Muscle layer of colon (tissue), 2 donors: Measurements from ENCODE around the gene RASGRP4.
A peak's percentile ranks its signal among the peaks of the same experiment; 100 is the strongest.

Source experiments
- H3K27ac ChIP-seq: one replicate; pipeline ENCODE4 v1.7.0; 2013; ENCODE audit warnings: low read depth, mild to moderate bottlenecking, low read length, moderate library complexity
- H3K27me3 ChIP-seq, 2 donors: one replicate each; pipeline ENCODE4 v1.7.0; 2013; ENCODE audit warnings: low read length in 2 of 2, mild to moderate bottlenecking in 2 of 2; ENCODE audit not compliant: insufficient read depth in 2 of 2, control insufficient read depth in 1 of 2
- H3K36me3 ChIP-seq: one replicate; pipeline ENCODE4 v1.7.0; 2013; ENCODE audit warnings: mild to moderate bottlenecking, low read length; ENCODE audit not compliant: insufficient read depth
- H3K4me1 ChIP-seq: one replicate; pipeline ENCODE4 v1.7.0; 2013; ENCODE audit warnings: mild to moderate bottlenecking, low read length; ENCODE audit not compliant: insufficient read depth
- H3K4me3 ChIP-seq, 2 donors: one replicate each; pipeline ENCODE4 v1.7.0; 2013; ENCODE audit warnings: low read length in 2 of 2, low read depth in 1 of 2, mild to moderate bottlenecking in 1 of 2, moderate library complexity in 1 of 2
- H3K9ac ChIP-seq: one replicate; pipeline ENCODE4 v1.7.0; 2013; ENCODE audit warnings: low read length
- H3K9me3 ChIP-seq: one replicate; pipeline ENCODE4 v1.7.0; 2013; ENCODE audit warnings: mild to moderate bottlenecking, low read length
- donor health status: abdominal sarcoma.
- donor health status: Adenocarcinoma of cecum.

RASGRP4 gene

DNA sequence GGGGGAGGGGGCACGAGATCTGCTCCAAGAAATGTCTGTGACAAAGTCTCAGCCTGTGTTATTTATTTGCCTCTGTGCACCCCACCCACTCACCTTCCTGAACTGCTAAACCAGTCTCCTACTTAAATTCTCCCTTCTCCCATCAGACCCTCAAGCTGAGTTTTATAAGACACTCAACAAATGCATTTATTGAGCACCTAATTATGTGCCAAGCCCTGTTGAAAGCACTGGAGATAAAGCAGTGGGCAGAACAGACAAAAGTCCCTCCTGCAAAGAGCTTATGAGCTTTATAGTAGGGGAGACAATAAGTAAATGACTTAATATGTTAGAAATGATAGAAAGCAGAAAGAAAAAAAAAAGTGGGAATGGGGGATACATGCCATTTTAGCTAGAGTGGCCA lies 26.5 kb downstream of the RASGRP4 start:
- Histone ChIP-seq H3K27ac (no peak overlapping the region), H3K4me3 (no peak overlapping the region), H3K4me1 (peaks cover 5% of the 10 kb centered on the region), H3K9ac (no peak overlapping the region), H3K36me3 (no peaks in the 10 kb centered on the region), H3K27me3 (peaks cover 29 to 50% of the 10 kb centered on the region in 2 donors), H3K9me3 (no peaks in the 10 kb centered on the region)

GRCh38 chr19:38399081-38399480 lies 26.9 kb downstream of the RASGRP4 start:
- Histone ChIP-seq H3K36me3 (no peaks in the 10 kb centered on the region), H3K4me1 (peaks cover 2% of the 10 kb centered on the region), H3K9me3 (no peaks in the 10 kb centered on the region), H3K27ac (no peak overlapping the region), H3K4me3 (no peak overlapping the region), H3K9ac (no peak overlapping the region), H3K27me3 (peaks cover 32 to 55% of the 10 kb centered on the region in 2 donors)

GRCh38 chr19:38395381-38396114 lies 30.5 kb downstream of the RASGRP4 start:
- Histone ChIP-seq H3K9ac (no peak overlapping the region), H3K4me1 (no peaks in the 10 kb centered on the region), H3K27me3 (peaks cover 38 to 56% of the 10 kb centered on the region in 2 donors), H3K4me3 (no peak overlapping the region), H3K36me3 (no peaks in the 10 kb centered on the region), H3K9me3 (no peaks in the 10 kb centered on the region), H3K27ac (no peak overlapping the region)

GRCh38 chr19:38394488-38394887 lies 31.5 kb downstream of the RASGRP4 start:
- Histone ChIP-seq H3K9me3 (no peaks in the 10 kb centered on the region), H3K27me3 (peaks cover 33 to 45% of the 10 kb centered on the region in 2 donors), H3K27ac (no peak overlapping the region), H3K36me3 (no peaks in the 10 kb centered on the region), H3K4me1 (no peaks in the 10 kb centered on the region), H3K9ac (no peak overlapping the region), H3K4me3 (no peak overlapping the region)

DNA sequence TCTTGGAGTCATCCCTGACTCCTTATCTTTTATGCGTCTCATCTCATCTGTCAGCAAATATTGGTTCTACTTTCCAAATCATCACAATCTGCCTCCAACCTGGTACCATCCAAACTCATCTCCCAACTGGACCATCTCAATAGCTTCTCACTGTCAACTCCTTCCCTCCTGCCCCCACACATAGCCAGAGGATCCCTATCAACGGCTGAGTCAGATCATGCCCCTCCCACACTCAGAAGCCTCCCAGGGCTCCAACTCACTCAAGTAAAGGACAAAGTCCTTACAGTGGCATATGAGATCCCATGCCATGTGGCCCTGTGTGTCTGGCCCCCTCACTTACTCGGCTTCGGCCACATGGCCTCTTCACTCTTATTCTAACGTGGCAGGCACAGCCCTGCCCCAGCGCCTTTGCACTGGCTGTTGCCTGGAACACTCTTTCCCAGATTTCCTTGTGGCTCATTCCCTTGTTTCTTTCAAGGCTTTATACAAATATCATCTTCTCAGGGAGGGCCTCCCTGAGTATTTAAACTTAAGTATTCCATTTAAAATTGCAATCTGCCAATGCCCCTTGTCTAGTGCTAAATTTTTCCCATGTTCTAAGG lies 33.2 kb downstream of the RASGRP4 start:
- Histone ChIP-seq H3K9me3 (no peaks in the 10 kb centered on the region), H3K36me3 (no peaks in the 10 kb centered on the region), H3K27ac (no peak overlapping the region), H3K4me3 (no peak overlapping the region), H3K4me1 (peaks cover 10% of the 10 kb centered on the region), H3K9ac (no peak overlapping the region), H3K27me3 (peaks cover 25 to 46% of the 10 kb centered on the region in 2 donors)

DNA sequence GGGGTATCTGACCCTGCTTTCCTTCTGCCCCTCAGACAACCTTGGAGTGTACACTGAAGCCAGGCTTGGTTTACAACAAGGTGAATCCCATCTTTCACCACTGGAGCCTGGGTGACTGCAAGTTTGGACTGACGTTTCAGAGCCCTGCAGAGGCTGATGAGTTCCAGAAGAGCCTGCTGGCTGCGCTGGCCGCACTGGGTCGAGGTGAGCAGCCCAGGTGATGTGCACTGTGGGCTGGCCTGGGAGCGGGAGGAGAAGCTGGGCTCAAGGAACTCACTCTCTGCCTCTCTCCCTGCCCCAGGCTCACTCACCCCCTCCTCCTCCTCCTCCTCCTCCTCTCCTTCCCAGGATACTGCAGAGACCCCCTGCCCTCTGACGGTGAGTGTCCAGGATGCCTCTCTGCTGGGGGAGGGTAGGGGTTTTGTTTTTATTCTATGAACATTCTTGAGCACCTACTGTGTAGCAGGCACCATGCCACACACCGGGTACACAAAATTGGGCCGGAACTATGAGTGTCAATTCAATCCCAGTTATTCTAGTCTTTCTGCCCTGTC lies 34.0 kb downstream of the RASGRP4 start:
- H3K27me3 ChIP-seq, result peaks cover 23 to 46% of the 10 kb centered on the region in 2 donors
- H3K4me1 ChIP-seq, result peaks cover 15% of the 10 kb centered on the region
- H3K4me3 ChIP-seq, result no peak overlapping the region

DNA sequence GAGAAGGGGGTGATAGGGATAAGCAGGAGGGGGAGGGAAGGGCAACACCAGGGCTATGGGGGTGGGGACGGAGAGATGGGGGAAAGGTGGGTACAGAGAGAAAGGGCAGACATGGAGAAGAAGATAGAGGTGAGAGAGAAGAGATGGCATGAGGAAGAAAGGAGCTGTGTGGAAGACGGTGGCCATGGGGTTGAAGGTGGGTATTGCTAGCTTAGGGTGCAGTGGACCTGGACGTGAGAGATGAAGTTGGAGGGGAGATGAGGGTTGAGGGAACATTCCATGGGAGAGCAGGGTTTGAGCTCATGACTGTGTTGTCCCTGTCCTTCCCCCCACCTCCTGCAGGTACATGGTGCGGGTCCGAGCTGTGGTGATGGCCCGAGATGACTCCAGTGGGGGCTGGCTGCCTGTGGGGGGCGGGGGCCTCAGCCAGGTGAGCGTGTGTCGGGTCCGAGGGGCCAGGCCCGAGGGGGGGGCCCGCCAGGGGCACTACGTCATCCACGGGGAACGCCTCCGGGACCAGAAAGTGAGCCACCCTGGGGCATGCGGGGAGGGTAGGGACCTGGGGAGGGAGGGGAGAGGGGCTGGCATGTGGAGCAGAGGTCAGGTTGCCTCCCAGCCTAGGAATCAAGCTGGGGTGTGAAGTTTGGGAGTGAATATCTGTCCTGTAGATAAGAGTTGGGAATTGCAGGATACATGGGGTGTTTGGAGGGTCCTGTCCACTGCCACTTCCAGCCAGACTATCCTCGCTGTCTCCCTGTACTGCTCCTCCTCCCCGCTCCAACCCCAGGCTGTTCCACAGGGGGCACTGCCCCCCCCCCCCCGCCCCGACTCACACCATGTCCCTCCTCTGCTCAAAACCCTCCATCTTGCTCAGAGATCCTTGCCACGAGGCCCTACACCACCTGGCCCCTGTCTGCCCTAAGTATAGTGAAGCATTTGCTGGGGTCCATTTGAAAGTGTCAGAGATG lies 35.8 kb downstream of the RASGRP4 start:
- Histone ChIP-seq H3K4me1 (peaks cover 15% of the 10 kb centered on the region), H3K9me3 (no peaks in the 10 kb centered on the region), H3K27me3 (peaks cover 22 to 53% of the 10 kb centered on the region in 2 donors), H3K4me3 (no peak overlapping the region), H3K9ac (no peak overlapping the region), H3K27ac (no peak overlapping the region), H3K36me3 (peaks cover 2% of the 10 kb centered on the region)

More for the DNA sequence above, 34.0 kb downstream of the RASGRP4 start:
- Histone ChIP-seq H3K27ac (no peak overlapping the region), H3K9ac (no peak overlapping the region), H3K9me3 (no peaks in the 10 kb centered on the region), H3K36me3 (no peaks in the 10 kb centered on the region)

GRCh38 chr19:38389101-38389925 lies 36.7 kb downstream of the RASGRP4 start:
- Histone ChIP-seq H3K4me3 (no peak overlapping the region), H3K4me1 (peaks cover 15% of the 10 kb centered on the region), H3K27me3 (peaks cover 30 to 53% of the 10 kb centered on the region in 2 donors), H3K36me3 (peaks cover 11% of the 10 kb centered on the region), H3K9me3 (no peaks in the 10 kb centered on the region), H3K27ac (no peak overlapping the region), H3K9ac (no peak overlapping the region)

DNA sequence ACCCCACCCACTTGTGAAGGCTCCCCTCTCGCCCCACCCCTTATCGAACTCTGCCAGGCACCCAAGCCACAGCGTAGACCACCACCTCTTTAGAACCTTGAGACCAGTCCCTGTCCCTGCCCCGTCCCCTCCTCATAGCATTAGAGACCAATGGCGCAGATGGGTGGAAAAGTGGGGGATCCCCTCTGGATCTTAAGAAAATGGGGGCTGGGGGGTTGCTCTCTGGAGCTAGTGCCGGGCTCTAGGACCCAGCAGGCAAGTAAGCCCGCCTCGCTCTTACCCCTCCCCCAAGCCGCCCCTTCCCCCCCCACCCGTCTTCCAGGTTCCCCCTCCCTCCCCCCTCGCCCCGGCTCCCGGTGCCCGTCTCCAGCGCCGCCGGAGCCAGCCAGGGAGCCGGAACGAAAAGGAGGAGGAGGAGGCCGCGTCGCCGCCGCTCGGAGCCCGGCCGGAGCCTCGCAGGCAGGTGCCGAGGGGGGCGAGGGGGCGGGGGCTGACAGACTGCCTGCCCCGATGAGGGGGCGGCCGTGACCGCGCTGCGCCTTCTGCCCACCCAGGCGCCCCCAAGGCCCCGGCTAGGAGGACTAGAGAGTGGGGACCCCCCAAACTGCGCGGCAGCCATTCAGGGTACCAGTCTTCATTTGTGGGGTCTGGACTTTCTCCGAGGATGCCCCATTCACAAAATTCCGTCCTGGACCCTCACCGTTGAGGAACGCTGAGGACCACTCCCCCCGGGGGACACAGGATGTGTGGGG lies 37.5 kb downstream of the RASGRP4 start, which contains the start of gene SPRED3:
Gene SPRED3, plus strand, starts transcription at position 349 of the 752 bp plus-strand sequence. CDS start 1,606 bp downstream, outside the sequence.
- H3K4me3 ChIP-seq, result peak within 1 kb of the TSS; percentile 6 to 66
- no peaks in the 10 kb centered on the region for H3K9me3 ChIP-seq
- H3K27me3 ChIP-seq, result peaks cover 22 to 53% of the 10 kb centered on the region in 2 donors
- no peak within 1 kb of the TSS for H3K27ac ChIP-seq
- H3K36me3 ChIP-seq, result peaks cover 18% of the 10 kb centered on the region
- H3K9ac ChIP-seq, result no peak within 1 kb of the TSS
- H3K4me1 ChIP-seq, result peaks cover 15% of the 10 kb centered on the region
